HG03039 (cell line): ENCODE results near the gene VSTM4.
A peak's percentile ranks its signal among the peaks of the same experiment; 100 is the strongest.

ENCODE experiments used
- ATAC-seq: cut with Tn5 transposase; IDR thresholded peaks from one replicate; pipeline ENCODE4 v1.9.1; 2021; ENCODE audit warnings: mild to moderate bottlenecking, moderate library complexity; ENCODE audit not compliant: unreplicated experiment

VSTM4 gene, protein sequence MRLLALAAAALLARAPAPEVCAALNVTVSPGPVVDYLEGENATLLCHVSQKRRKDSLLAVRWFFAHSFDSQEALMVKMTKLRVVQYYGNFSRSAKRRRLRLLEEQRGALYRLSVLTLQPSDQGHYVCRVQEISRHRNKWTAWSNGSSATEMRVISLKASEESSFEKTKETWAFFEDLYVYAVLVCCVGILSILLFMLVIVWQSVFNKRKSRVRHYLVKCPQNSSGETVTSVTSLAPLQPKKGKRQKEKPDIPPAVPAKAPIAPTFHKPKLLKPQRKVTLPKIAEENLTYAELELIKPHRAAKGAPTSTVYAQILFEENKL

DNA sequence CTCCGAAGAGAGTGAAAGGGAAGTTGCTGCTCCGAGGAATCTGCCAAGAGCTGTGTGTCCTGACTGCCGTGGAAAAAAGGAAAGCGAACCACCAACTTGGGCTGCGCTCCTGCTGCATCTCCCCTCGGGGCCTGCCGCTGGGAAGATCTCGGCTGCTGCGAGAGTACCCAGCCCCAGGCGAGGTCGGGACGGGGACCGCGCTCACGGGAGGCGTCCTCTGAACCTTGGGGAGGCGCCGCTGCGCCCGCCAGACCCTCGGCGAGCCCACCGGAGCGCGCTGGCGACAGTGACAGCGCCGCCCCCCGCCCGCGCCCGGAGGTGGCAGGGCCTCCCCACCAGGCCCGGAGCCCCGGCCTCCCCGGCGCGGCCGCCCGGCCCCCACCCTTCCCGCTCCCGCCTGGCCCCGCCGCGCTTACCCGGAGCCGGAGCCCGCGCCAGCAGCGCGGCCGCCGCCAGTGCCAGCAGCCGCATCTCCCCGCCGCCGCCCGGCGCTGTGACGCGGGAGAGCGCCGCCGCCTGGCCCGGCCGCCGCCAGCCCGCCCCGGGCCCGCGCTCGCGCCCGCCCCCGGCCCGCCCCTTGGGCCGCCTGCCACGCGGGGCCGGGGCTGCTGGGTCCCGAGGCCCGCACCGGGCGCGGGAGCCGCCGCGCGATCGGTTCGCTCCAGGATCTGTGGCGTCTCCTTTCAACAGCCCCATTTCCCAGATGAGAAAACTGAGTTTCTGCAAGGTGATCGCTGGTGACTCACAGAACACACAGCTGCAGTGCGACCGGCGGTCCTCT, at the start of gene VSTM4:
TSS of gene VSTM4 (minus strand) at position 508 of the 781 bp plus-strand sequence. CDS start at position 471, 37 bp downstream.
- no peak for ATAC-seq

DNA sequence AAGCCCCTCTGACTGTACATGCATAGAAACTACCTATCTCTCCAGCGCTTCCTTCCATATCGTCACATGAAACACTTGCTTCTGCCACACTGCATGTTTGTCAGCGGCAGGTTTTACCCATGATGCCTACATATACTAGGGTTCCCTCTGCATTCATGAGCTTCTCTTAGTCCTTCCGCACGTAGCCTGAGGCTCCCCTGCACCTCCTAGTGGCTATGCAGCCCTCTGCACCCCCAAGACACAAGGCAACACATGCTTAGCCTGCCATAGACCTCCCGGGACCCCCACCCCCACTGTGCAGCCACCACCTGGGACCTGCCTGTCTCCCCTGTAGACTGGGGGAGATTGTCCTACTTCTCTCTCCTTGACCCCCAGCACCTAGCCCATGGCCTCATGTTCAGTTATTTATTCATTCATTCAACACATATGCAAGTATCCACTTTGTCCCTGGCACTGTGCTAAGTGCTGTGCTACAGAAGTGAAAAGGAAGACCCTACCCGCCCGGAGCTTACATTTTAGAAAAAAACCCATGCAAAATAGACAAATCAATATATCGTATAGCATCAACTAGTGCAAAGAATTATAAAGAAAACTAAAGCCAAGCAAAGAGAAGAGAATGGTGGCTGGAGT, 49.4 kb upstream of the VSTM4 start:
- peak; percentile 88 for ATAC-seq

DNA sequence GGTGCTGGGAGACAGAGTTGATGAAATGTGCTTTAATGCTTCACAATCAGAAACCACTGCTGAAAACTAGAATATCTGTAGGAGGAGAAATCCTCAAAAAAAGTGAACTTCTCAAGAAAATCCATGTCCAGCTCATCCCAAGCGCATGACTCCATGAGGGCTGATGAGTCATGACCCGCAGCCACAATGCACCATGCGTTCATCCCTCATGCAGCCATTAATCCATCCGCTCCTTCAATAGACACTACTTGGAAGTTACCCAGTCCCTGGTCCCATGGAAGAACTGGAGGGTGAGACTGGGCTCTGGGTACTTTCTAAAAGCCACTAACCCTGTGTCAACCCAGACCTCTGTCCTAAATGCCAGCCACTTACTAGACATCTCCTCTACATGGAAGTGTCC, 48.4 kb upstream of the VSTM4 start:
- ATAC-seq = no peak

DNA sequence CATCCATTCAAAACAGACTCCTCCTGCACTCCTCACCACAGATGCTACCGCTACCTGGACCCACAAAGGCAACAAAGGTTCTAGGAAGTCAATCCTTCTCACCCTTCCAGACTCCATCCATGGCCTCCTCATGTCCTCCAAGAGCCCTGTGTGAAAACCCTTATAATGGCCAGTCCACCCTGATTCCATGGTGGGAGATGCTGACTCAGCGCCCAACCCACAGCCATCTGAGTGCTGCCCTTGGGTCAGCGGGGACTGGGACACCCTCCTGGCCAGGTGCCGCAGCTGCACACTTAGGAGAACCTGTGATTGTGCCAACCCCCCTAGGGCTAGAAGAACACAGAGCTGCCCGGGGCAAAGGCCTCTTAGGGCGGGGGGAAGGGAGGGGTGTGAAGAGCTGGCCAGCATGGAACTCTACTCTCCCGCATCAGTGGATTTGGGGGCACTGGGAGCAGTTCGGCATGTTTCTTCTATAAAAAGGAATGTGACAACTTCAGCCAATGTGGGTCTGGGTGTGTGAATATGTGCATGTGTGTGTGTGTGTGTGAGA, 47.5 kb upstream of the VSTM4 start:
- ATAC-seq = no peak

DNA sequence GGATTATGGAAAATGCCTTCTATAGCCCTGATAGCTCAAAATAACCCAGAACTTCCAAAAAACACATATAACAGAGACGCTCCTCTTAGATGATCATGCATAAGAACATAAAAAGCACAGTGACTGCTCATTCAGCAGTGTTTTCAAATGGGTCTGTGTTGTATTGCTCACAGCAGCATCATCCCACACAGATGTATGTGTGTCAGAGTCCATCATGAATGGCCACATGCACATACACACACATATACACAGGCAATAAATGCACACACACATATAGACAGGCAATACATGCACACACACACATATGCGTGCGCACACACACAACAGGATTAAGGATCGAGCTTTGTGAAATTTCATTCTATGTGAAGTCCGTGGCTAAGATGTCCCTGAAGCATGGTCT, 46.7 kb upstream of the VSTM4 start:
- ATAC-seq = no peak

DNA sequence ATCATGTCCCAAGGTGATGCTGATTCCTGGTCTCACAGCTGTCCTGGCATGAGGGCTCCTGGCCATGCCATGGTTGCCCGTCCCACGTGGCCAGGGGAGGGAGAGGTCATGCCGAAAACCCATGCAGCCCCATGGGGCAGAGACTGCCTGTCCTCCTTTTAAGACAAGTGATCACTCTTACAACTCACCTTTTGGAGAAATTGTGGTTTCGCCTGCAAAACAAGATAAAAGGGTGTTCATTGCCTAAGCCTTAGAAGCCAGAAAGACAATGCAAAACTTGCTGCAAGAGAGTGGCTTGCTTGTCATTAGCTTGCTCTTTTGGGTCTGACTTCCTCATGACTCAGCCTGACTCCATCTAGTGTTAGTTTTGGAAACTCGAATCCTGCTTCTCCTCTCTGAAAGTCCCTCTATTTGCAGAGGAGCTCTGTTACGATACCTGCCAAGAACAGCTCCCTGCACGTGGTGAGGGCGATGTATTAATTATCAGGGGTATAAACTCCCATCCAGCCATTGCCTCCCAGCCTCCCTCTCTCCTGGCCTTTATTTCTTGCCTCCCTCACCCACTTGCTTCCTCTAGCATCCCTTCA, 46.2 kb upstream of the VSTM4 start:
- ATAC-seq = no peak

DNA sequence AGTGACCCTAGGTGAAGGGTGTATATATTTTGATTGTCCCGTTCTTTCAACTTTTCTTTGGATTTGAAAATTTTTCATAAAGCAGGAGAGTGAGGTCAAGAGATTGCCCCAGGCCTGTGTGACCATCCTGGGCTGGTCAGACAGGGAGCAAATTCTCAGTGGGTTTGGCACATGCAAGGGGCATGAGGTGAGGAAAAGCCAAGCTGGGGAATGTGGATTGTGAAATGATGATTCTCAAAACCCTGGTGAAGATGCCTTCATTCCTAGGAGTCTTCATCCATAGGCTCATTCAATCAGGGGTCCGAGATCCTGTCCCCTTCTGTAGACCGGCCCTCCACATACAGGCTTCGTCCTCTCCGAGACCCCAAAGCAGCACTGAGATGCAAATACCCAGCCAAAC, 45.5 kb upstream of the VSTM4 start:
- no peak for ATAC-seq

DNA sequence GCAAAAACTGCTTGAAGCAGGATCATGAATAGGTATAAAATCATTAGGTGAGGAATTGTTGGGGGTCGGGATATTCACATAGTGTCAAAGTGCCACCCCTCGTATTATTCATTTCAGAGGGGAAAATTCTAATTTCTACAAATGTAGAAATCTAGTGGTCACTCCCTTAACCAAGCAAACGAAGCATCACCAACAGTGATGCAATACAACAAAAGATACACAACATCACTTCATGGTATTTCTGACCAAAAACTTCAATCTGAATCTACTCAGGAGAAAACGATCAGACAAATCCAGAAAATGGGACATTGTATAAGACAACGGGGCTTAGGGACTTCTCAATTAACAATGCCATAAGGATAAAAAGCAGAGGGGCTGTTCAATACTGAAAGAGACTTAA, 44.8 kb upstream of the VSTM4 start:
- no peak for ATAC-seq

DNA sequence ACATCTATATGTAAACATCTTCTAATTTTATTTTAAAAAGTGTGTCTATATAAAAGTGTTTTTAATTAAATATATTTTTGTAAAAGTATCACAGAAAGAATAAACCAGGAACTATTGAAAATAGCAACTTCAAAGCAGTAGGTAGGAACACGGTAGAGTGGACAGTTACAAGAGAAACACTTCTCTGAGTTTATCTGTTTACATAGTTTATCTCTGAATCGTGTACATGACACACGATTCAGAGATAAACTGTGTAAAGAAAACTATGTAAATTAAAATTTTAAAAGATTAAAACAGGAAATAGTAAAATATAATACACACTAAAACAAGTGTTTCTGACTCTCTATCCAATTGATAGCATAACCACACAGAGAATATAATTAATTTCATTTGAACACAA, 43.6 kb upstream of the VSTM4 start:
- ATAC-seq = no peak

DNA sequence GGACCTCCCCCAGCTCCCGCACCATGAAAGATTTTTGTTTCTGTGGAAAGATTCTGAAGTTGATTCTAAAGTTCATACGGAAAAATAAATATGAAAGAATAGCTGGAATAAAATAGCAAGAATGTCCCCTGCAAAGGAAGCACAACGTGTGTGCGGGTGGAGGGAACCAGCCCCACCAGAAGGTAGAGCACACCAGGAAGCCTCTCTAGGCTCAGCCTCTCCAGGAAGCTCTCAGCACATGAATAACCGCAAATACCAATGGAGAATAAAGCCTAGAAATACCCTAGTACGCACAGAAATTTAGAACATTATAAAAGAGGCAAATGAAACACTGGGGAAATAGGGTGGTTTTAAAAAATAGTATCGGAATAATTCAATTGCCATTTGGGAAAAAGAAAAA, 43.1 kb upstream of the VSTM4 start:
- ATAC-seq = no peak

DNA sequence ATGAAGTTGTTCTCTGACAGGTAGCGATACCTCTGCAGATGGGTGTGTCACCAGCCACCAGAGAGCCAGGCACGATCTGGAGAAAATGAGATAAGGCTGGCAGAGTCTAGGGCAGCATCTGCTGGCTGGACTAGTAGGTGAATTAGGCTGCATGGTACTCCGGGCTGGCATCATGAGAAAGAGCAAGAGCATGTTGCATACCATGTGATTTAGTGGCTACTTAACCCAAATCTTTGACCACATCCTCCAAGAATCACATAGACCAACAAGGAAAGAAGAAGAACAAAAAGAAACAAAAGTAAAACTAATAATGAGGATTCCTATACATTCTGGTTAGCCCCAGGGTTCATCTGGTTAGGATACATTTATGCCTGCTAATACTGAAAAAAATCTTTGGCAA, 41.9 kb upstream of the VSTM4 start:
- ATAC-seq = no peak

DNA sequence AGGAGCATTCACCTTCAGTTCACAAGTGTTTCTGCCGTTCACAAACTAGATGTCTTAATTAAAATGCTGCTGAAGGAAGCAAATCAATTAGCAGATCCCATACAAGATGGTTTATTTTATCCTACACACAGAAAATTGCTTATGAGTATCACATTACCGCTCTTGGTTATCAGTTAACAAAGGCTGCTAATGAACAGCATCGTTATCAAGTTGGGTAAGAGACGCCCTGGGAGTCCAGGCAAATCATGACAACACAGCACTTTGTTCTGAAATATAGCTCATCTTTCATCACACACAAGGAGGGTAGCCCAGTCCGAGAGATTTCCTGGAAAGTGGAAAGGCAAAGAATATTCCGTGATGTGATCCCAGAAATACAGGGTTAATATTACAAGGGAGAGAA, 39.3 kb upstream of the VSTM4 start:
- ATAC-seq = no peak

DNA sequence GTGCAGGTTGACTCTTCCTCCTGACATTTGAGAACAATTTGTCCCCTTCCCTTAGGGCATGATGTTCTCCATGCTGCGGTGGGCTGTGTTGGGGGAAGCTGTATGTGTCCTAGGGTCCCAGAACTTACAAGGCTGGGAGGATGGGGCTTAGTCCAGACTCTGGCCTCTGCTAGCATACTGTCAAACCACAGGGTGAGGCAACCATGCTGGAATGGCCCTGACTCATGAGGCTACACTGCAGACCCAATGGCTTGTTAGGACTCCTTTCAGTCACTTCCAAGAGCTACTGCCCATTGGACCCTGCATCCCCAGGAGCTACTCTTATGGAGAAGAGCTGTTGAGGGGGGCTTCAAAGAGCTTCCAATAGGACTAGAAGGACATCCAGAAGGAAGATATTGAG, 38.6 kb upstream of the VSTM4 start:
- ATAC-seq = no peak

DNA sequence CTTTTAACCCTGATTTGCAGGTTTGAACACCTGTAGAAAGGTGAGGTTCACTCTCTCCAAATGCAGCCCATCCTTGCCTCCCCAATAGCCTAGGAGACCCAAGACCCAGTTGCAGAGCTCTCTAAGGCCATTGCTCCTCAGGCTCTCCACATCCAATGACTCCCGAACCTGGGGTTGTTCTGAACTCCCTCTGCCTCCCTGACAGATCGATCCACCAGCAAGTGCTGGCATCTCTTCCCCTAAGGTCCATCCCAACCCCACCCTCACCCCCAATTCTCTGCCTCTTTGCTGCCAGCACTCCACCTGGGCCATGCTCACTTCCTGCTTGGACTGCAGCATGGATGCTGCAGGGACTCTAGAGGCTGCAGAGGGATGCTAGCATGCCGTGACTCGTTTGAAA, 37.8 kb upstream of the VSTM4 start:
- no peak for ATAC-seq

DNA sequence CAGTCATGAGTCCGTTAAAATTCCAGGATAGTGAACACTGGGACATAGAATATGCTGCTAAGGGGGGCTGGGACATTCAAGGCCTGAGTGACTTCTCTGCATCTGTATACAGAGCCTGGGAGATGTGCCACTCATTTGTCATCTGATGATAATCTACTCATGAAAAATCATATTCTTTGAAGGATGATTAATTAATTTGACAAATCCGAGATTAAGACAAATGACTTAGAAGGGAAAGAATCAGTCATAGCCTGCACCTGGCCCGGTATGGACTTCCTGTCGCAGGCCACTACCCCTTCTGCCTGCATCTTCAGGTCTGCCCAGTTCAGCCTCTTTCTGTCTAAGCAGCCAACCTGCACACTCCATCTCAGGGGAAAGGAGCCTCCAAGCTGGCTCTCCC, 37.3 kb upstream of the VSTM4 start:
- no peak for ATAC-seq

DNA sequence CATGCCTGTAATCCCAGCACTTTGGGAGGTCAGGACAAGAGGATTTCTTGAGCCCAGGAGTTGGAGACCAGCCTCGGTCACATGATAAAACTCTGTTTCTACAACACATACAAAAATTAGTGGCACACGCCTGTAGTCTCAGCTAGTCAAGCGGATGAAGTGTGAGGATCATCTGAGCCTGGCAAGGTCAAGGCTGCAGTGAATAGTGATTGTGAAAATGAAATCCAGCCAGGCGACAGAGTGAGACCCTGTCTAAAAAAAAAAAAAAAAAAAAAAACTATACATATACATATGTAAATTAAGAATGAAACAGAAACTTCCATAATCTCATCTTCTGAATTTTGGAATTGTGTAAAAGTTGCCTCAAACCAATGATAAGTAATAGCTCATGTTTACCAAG, 36.7 kb upstream of the VSTM4 start:
- ATAC-seq = no peak

DNA sequence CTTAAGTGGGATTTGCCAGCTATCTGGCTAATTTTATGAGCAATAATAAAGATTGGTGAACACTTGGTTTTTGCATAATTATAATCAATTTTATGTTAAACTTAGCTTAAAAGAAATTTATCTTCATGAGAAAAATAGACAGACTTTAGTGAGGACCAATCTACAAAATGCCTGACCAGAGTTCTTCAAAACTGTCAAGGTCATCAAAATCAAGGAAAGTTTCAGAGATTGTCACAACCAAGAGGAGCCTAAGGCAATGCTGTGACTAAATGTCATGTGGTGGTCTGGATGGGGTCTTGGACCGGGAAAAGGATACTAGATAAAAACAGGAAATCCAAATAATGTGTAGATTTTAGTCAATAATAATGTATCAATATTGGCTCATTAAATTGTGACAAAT, 36.2 kb upstream of the VSTM4 start:
- ATAC-seq = no peak

DNA sequence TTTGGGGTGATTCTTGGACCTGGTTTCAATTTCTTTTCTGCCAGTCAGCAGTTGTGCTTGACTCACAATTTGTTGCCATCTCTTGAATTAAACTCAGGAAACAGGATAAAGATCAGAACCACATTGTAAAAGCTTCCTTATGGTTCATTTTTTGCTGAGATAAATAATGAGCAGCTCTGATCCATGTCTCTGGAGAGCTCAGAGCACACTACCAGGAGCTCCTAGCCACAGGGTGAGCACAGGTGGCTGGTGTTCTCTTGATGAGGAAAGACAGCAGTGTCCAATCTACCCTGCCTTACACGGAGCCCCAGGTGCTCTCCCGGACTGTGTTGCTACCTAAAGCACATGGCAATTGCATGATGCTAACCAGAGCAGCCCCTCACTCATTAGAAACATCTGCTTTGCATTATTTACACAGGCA, 35.7 kb upstream of the VSTM4 start:
- ATAC-seq = no peak

DNA sequence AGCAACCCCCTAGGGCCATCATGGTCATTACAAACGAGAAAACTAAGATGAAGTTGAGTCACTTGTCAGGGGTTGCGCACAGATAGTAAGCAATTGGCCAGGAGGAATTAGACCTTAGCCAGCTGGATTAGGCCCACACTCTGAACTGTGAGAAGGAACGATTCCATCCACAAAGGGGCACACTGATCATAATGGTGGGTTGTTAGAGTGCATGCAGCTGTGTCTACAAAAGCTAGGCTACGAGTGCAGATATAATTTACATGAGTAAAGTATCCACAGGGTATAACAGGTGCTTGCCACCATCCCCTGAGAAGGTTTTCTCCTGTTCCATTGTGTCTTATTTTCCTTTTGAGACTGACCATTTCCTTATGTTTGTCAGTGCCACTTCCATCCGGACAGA, 35.1 kb upstream of the VSTM4 start:
- no peak for ATAC-seq

DNA sequence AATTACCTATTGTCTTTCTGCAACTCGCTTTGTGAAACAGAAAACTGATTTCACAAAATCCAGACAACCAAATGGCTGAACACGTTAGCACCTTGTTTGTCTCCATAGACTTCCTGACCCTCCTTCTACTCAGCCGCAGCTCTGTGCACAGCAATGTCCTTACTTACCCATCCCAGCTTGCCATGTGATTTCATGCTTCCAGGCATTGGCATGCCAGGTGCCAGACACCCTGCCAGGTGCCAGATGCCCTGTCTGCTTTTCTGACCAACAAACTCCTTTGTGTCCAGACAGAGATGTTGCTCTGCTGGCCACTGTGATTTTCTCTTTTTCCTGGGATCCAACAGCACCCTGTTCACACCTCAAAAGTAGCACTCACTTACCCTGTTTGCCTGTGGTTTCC, 34.6 kb upstream of the VSTM4 start:
- ATAC-seq = no peak

DNA sequence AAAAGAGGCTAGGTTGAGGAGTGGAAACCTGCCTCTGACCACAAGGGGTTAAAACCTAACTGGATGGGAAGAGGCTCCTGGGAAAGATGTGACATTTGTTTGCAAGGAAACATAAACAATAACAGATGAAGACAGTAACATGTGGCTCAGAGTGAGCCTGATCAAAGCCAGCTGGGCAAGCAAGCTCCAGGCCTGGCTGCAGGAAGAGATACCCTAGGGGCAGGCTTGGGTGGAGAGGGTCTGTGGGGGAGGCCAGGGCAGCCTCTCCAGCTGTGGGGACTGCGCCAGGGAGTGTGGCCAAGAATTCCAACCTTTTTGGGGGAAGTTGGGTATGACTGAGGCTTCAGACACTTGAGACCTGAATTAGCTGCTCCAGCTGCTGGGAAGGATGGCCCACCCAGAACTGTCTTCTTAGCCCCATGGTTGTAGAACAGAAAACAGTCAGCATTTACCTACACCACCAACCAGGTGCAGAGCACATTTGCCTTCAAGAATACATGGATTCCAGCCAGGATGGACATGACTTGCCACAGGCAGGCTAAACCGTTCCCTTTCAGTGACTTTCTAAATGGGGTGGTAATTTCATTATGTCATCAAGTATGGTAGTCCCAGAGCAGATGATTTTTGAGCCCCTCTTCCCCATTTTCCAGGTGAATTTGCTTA, 28.9 kb upstream of the VSTM4 start:
- ATAC-seq = no peak
